ENCODE measurements around the gene HNRNPD.

- TF ChIP-seq, protein P1, sequence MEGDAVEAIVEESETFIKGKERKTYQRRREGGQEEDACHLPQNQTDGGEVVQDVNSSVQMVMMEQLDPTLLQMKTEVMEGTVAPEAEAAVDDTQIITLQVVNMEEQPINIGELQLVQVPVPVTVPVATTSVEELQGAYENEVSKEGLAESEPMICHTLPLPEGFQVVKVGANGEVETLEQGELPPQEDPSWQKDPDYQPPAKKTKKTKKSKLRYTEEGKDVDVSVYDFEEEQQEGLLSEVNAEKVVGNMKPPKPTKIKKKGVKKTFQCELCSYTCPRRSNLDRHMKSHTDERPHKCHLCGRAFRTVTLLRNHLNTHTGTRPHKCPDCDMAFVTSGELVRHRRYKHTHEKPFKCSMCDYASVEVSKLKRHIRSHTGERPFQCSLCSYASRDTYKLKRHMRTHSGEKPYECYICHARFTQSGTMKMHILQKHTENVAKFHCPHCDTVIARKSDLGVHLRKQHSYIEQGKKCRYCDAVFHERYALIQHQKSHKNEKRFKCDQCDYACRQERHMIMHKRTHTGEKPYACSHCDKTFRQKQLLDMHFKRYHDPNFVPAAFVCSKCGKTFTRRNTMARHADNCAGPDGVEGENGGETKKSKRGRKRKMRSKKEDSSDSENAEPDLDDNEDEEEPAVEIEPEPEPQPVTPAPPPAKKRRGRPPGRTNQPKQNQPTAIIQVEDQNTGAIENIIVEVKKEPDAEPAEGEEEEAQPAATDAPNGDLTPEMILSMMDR (IDR thresholded peaks at IDR 0.05): no peak
- TF ChIP-seq USF2 (CRISPR knock-in tag; IDR thresholded peaks at IDR 0.05) (no peak), USF1 (CRISPR knock-in tag; IDR thresholded peaks at IDR 0.05) (no peak), PRRX2 (CRISPR knock-in tag; IDR thresholded peaks at IDR 0.05) (no peak), ELF4 (CRISPR knock-in tag; IDR thresholded peaks at IDR 0.05; ENCODE audit: low read depth) (no peak), TEAD1 (CRISPR knock-in tag; IDR thresholded peaks at IDR 0.05) (no peak)
- TF ChIP-seq, protein P2, sequence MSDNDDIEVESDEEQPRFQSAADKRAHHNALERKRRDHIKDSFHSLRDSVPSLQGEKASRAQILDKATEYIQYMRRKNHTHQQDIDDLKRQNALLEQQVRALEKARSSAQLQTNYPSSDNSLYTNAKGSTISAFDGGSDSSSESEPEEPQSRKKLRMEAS (CRISPR knock-in tag; IDR thresholded peaks at IDR 0.05): no peak
- TF ChIP-seq, protein P3, sequence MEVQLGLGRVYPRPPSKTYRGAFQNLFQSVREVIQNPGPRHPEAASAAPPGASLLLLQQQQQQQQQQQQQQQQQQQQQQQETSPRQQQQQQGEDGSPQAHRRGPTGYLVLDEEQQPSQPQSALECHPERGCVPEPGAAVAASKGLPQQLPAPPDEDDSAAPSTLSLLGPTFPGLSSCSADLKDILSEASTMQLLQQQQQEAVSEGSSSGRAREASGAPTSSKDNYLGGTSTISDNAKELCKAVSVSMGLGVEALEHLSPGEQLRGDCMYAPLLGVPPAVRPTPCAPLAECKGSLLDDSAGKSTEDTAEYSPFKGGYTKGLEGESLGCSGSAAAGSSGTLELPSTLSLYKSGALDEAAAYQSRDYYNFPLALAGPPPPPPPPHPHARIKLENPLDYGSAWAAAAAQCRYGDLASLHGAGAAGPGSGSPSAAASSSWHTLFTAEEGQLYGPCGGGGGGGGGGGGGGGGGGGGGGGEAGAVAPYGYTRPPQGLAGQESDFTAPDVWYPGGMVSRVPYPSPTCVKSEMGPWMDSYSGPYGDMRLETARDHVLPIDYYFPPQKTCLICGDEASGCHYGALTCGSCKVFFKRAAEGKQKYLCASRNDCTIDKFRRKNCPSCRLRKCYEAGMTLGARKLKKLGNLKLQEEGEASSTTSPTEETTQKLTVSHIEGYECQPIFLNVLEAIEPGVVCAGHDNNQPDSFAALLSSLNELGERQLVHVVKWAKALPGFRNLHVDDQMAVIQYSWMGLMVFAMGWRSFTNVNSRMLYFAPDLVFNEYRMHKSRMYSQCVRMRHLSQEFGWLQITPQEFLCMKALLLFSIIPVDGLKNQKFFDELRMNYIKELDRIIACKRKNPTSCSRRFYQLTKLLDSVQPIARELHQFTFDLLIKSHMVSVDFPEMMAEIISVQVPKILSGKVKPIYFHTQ (CRISPR knock-in tag; IDR thresholded peaks at IDR 0.05): no peak
- TF ChIP-seq, protein P4, sequence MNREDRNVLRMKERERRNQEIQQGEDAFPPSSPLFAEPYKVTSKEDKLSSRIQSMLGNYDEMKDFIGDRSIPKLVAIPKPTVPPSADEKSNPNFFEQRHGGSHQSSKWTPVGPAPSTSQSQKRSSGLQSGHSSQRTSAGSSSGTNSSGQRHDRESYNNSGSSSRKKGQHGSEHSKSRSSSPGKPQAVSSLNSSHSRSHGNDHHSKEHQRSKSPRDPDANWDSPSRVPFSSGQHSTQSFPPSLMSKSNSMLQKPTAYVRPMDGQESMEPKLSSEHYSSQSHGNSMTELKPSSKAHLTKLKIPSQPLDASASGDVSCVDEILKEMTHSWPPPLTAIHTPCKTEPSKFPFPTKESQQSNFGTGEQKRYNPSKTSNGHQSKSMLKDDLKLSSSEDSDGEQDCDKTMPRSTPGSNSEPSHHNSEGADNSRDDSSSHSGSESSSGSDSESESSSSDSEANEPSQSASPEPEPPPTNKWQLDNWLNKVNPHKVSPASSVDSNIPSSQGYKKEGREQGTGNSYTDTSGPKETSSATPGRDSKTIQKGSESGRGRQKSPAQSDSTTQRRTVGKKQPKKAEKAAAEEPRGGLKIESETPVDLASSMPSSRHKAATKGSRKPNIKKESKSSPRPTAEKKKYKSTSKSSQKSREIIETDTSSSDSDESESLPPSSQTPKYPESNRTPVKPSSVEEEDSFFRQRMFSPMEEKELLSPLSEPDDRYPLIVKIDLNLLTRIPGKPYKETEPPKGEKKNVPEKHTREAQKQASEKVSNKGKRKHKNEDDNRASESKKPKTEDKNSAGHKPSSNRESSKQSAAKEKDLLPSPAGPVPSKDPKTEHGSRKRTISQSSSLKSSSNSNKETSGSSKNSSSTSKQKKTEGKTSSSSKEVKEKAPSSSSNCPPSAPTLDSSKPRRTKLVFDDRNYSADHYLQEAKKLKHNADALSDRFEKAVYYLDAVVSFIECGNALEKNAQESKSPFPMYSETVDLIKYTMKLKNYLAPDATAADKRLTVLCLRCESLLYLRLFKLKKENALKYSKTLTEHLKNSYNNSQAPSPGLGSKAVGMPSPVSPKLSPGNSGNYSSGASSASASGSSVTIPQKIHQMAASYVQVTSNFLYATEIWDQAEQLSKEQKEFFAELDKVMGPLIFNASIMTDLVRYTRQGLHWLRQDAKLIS (CRISPR knock-in tag; IDR thresholded peaks at IDR 0.05; ENCODE audit: borderline replicate concordance): no peak
Observed at GRCh38 chr4:82346126-82346525, 27.7 kb downstream of the HNRNPD start.

Measured in WTC11 (cell line).